ENCODE results near the gene STRN3.
"Not testable (repeated sequence)": the region's sequence is repeated elsewhere in the genome, so short reads cannot be mapped to it uniquely, and the experiment has no call there.

Gene STRN3

GRCh38 chr14:30971586-30971985, 54.6 kb downstream of the STRN3 start:
- Histone ChIP-seq H2AK5ac (ENCODE audit: low read depth, low read length) (no peak overlapping the region), H2BK120ac (ENCODE audit: low read depth, low read length) (no peak overlapping the region), H3K27me3 (ENCODE audit: control insufficient read depth in 3 of 3, insufficient read depth in 3 of 3, low read depth in 1 of 3, low read length in 3 of 3) (no peaks in the 10 kb centered on the region), H4K8ac (ENCODE audit: low read depth, low read length) (no peak overlapping the region), H2BK12ac (ENCODE audit: low read length) (no peak overlapping the region), H3K14ac (ENCODE audit: low read length) (no peak overlapping the region), H3K4me2 (ENCODE audit: insufficient read depth, low read length, poor library complexity, severe bottlenecking) (no peak overlapping the region), H3K4me3 (ENCODE audit: low read length in 2 of 2) (no peak overlapping the region), H3K23ac (ENCODE audit: low read depth, low read length, poor library complexity) (no peak overlapping the region), H4K91ac (ENCODE audit: low read depth, low read length, poor library complexity) (no peak overlapping the region), H3K18ac (ENCODE audit: low read length) (no peak overlapping the region), H3K27ac (replicated peaks; ENCODE audit: low read length) (no peak overlapping the region), H3K4ac (ENCODE audit: low read length) (no peak overlapping the region), H3K4me1 (ENCODE audit: control insufficient read depth in 2 of 2, insufficient read depth in 1 of 2, low read depth in 1 of 2, low read length in 2 of 2) (no peaks in the 10 kb centered on the region), H3K9me3 (replicated peaks in 1 of 2; ENCODE audit: control insufficient read depth in 2 of 2, insufficient read depth in 1 of 2, low read depth in 1 of 2, low read length in 2 of 2) (peaks cover 6 to 14% of the 10 kb centered on the region in 2 donors), H3K79me1 (ENCODE audit: low read depth, low read length) (peaks cover 9% of the 10 kb centered on the region), H2BK5ac (ENCODE audit: low read length) (no peak overlapping the region), H3K9ac (ENCODE audit: low read depth, low read length, poor library complexity) (no peak overlapping the region), H3K36me3 (replicated peaks in 1 of 2; ENCODE audit: control insufficient read depth in 2 of 2, insufficient read depth in 2 of 2, low read length in 2 of 2) (peaks cover 2 to 3% of the 10 kb centered on the region in 2 donors), H2BK15ac (ENCODE audit: low read length) (no peak overlapping the region), H2AFZ (ENCODE audit: low read length) (no peak overlapping the region)
- no peak for DNase-seq (ENCODE audit: low spot score)
- WGBS, 2 donors (ENCODE audit: extremely low coverage in 2 of 2, insufficient read length in 2 of 2, insufficient replicate concordance in 1 of 2) = no CpG with 5 or more reads among the region's 5 CpGs

GRCh38 chr14:30969796-30970195, 56.4 kb downstream of the STRN3 start:
- H2BK12ac ChIP-seq (ENCODE audit: low read length); H4K91ac ChIP-seq (ENCODE audit: low read depth, low read length, poor library complexity); H3K4me2 ChIP-seq (ENCODE audit: insufficient read depth, low read length, poor library complexity, severe bottlenecking); H3K9ac ChIP-seq (ENCODE audit: low read depth, low read length, poor library complexity); H3K27me3 ChIP-seq (ENCODE audit: control insufficient read depth in 3 of 3, insufficient read depth in 3 of 3, low read depth in 1 of 3, low read length in 3 of 3); H3K4me1 ChIP-seq (ENCODE audit: control insufficient read depth in 2 of 2, insufficient read depth in 1 of 2, low read depth in 1 of 2, low read length in 2 of 2); H3K4me3 ChIP-seq (ENCODE audit: low read length in 2 of 2); H4K8ac ChIP-seq (ENCODE audit: low read depth, low read length); H2AFZ ChIP-seq (ENCODE audit: low read length); DNase-seq (ENCODE audit: low spot score); H3K14ac ChIP-seq (ENCODE audit: low read length); H3K36me3 ChIP-seq (replicated peaks in 1 of 2; ENCODE audit: control insufficient read depth in 2 of 2, insufficient read depth in 2 of 2, low read length in 2 of 2); H2AK5ac ChIP-seq (ENCODE audit: low read depth, low read length); H2BK5ac ChIP-seq (ENCODE audit: low read length); H3K27ac ChIP-seq (replicated peaks; ENCODE audit: low read length); H3K4ac ChIP-seq (ENCODE audit: low read length); H2BK120ac ChIP-seq (ENCODE audit: low read depth, low read length); H3K18ac ChIP-seq (ENCODE audit: low read length); H3K23ac ChIP-seq (ENCODE audit: low read depth, low read length, poor library complexity); H2BK15ac ChIP-seq (ENCODE audit: low read length): not testable (repeated sequence)
- Histone ChIP-seq H3K79me1 (ENCODE audit: low read depth, low read length) (peaks cover 14% of the 10 kb centered on the region), H3K9me3 (replicated peaks in 1 of 2; ENCODE audit: control insufficient read depth in 2 of 2, insufficient read depth in 1 of 2, low read depth in 1 of 2, low read length in 2 of 2) (peaks cover 12 to 14% of the 10 kb centered on the region in 2 donors)
- no CpG with 5 or more reads among the region's 4 CpGs for WGBS, 2 donors (ENCODE audit: extremely low coverage in 2 of 2, insufficient read length in 2 of 2, insufficient replicate concordance in 1 of 2)

GRCh38 chr14:30967364-30968098, 58.6 kb downstream of the STRN3 start:
- not testable (repeated sequence) for H2BK15ac ChIP-seq (ENCODE audit: low read length); H3K4me1 ChIP-seq (ENCODE audit: control insufficient read depth in 2 of 2, insufficient read depth in 1 of 2, low read depth in 1 of 2, low read length in 2 of 2); H3K9ac ChIP-seq (ENCODE audit: low read depth, low read length, poor library complexity); H3K4ac ChIP-seq (ENCODE audit: low read length); H3K18ac ChIP-seq (ENCODE audit: low read length); H2BK5ac ChIP-seq (ENCODE audit: low read length); H3K27me3 ChIP-seq (ENCODE audit: control insufficient read depth in 3 of 3, insufficient read depth in 3 of 3, low read depth in 1 of 3, low read length in 3 of 3); H2AK5ac ChIP-seq (ENCODE audit: low read depth, low read length); H2BK120ac ChIP-seq (ENCODE audit: low read depth, low read length); DNase-seq (ENCODE audit: low spot score); H3K27ac ChIP-seq (replicated peaks; ENCODE audit: low read length); H2AFZ ChIP-seq (ENCODE audit: low read length); H2BK12ac ChIP-seq (ENCODE audit: low read length); H3K14ac ChIP-seq (ENCODE audit: low read length); H3K23ac ChIP-seq (ENCODE audit: low read depth, low read length, poor library complexity); H4K8ac ChIP-seq (ENCODE audit: low read depth, low read length); H3K4me3 ChIP-seq (ENCODE audit: low read length in 2 of 2); H4K91ac ChIP-seq (ENCODE audit: low read depth, low read length, poor library complexity); H3K4me2 ChIP-seq (ENCODE audit: insufficient read depth, low read length, poor library complexity, severe bottlenecking)
- H3K36me3 ChIP-seq (replicated peaks in 1 of 2; ENCODE audit: control insufficient read depth in 2 of 2, insufficient read depth in 2 of 2, low read length in 2 of 2) = peaks cover 6 to 18% of the 10 kb centered on the region in 2 donors
- peaks cover 12 to 16% of the 10 kb centered on the region in 2 donors for H3K9me3 ChIP-seq (replicated peaks in 1 of 2; ENCODE audit: control insufficient read depth in 2 of 2, insufficient read depth in 1 of 2, low read depth in 1 of 2, low read length in 2 of 2)
- peaks cover 13% of the 10 kb centered on the region for H3K79me1 ChIP-seq (ENCODE audit: low read depth, low read length)
- no CpG with 5 or more reads among the region's 11 CpGs for WGBS, 2 donors (ENCODE audit: extremely low coverage in 2 of 2, insufficient read length in 2 of 2, insufficient replicate concordance in 1 of 2)

GRCh38 chr14:30966415-30967363, 59.5 kb downstream of the STRN3 start:
- no peak overlapping the region for H2AK5ac ChIP-seq (ENCODE audit: low read depth, low read length)
- no peak overlapping the region for H2BK12ac ChIP-seq (ENCODE audit: low read length)
- no peak overlapping the region for H3K18ac ChIP-seq (ENCODE audit: low read length)
- H3K27me3 ChIP-seq (ENCODE audit: control insufficient read depth in 3 of 3, insufficient read depth in 3 of 3, low read depth in 1 of 3, low read length in 3 of 3) = no peaks in the 10 kb centered on the region
- no peak overlapping the region for H3K27ac ChIP-seq (replicated peaks; ENCODE audit: low read length)
- H3K23ac ChIP-seq (ENCODE audit: low read depth, low read length, poor library complexity) = no peak overlapping the region
- H3K4ac ChIP-seq (ENCODE audit: low read length) = no peak overlapping the region
- no peak for DNase-seq (ENCODE audit: low spot score)
- no peak overlapping the region for H2AFZ ChIP-seq (ENCODE audit: low read length)
- H3K36me3 ChIP-seq (replicated peaks in 1 of 2; ENCODE audit: control insufficient read depth in 2 of 2, insufficient read depth in 2 of 2, low read length in 2 of 2) = peaks cover 6 to 18% of the 10 kb centered on the region in 2 donors
- no CpG with 5 or more reads among the region's 15 CpGs for WGBS, 2 donors (ENCODE audit: extremely low coverage in 2 of 2, insufficient read length in 2 of 2, insufficient replicate concordance in 1 of 2)
- peak overlapping the region; percentile 38 for H3K14ac ChIP-seq (ENCODE audit: low read length)
- H4K8ac ChIP-seq (ENCODE audit: low read depth, low read length) = no peak overlapping the region
- H3K9ac ChIP-seq (ENCODE audit: low read depth, low read length, poor library complexity) = no peak overlapping the region
- no peak overlapping the region for H2BK120ac ChIP-seq (ENCODE audit: low read depth, low read length)
- H3K9me3 ChIP-seq (replicated peaks in 1 of 2; ENCODE audit: control insufficient read depth in 2 of 2, insufficient read depth in 1 of 2, low read depth in 1 of 2, low read length in 2 of 2) = peaks cover 12 to 16% of the 10 kb centered on the region in 2 donors
- H2BK5ac ChIP-seq (ENCODE audit: low read length) = no peak overlapping the region
- H4K91ac ChIP-seq (ENCODE audit: low read depth, low read length, poor library complexity) = no peak overlapping the region
- no peaks in the 10 kb centered on the region for H3K4me1 ChIP-seq (ENCODE audit: control insufficient read depth in 2 of 2, insufficient read depth in 1 of 2, low read depth in 1 of 2, low read length in 2 of 2)
- peaks cover 13% of the 10 kb centered on the region for H3K79me1 ChIP-seq (ENCODE audit: low read depth, low read length)
- no peak overlapping the region for H3K4me2 ChIP-seq (ENCODE audit: insufficient read depth, low read length, poor library complexity, severe bottlenecking)
- peak overlapping the region in 1 of 2 donors; percentile 68 for H3K4me3 ChIP-seq (ENCODE audit: low read length in 2 of 2)
- H2BK15ac ChIP-seq (ENCODE audit: low read length) = no peak overlapping the region

Data from neuronal stem cell (in vitro differentiated cells).